Globus pallidus (tissue), 1 donor: Measurements from ENCODE around the gene MAPKAPK3.

Experiments used
- DNase-seq: peaks from one replicate; pipeline ENCODE4 v3.0.0-alpha.2; 2015; ENCODE audit warnings: low spot score

The MAPKAPK3 gene

DNA sequence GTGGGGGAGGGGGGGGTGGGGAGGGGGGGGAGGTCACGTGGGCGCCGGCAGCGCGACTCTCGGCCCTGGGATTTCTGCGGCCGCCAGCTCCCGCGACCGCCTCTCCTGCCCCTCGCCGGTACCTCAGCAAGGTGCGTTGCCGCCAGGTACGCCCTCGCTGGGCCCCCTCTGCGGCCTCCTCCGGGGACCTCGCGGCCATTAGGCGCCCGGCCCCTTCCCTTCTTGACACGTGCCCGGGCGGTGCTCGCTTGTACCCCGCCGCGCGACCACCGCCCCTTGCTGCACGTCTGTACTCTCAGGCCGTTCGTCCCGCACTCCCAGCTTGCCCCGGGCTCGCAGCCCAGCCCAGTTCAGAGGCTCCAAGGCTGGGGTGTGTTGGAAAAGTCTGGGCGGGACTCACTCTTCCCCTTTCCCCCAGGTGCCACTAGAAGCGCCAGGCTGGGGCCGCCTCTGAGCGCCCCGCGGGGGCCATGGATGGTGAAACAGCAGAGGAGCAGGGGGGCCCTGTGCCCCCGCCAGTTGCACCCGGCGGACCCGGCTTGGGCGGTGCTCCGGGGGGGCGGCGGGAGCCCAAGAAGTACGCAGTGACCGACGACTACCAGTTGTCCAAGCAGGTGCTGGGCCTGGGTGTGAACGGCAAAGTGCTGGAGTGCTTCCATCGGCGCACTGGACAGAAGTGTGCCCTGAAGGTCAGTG is at the start of gene MAPKAPK3:
TSS of gene MAPKAPK3 (plus strand) at position 56 of the 696 bp plus-strand sequence. CDS start at position 471, 415 bp downstream.
- no peak for DNase-seq

DNA sequence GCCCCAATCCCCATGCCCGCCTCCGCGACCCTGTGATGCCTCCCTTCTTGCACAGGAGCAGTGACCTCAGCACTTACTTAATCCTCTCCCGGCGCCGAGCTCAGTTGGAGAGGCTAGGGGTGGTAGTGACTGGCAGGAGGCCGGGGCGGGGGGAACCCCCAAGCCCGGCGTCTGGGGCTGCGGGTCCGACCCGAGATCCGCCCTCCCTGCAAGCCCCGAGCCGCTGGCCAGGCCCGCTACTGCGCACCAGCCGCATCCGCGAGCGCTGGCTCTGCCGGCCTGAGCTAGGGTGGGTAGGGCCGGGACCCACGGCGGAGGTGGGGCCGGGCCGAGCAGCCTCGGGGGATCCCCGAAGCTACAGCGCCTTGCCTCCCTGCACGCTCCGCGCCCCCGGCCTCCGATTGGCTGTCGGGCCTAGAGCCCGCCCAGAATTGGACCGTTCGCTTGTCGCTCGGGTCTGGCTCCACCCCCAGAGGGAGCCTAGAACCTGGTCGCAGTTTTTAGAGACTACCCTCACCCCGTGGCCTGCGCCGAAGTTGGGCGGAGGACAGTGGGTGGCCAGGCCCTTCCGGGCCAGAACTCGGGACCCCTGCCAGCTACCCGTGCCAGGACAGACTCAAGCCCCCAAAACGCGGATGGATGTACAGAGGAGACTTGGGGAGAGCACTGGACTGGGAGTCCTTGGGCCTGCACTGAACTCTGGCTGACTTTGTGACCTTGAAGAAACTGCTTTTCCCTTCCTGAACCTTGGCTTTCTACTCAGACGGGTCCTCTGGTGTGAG is 49.4 kb upstream of the MAPKAPK3 start, which contains the start of gene C3orf18:
TSS of gene C3orf18 (minus strand) at position 362 of the 782 bp plus-strand sequence. CDS start 2,048 bp downstream, outside the sequence.
- peak; percentile 89 for DNase-seq

DNA sequence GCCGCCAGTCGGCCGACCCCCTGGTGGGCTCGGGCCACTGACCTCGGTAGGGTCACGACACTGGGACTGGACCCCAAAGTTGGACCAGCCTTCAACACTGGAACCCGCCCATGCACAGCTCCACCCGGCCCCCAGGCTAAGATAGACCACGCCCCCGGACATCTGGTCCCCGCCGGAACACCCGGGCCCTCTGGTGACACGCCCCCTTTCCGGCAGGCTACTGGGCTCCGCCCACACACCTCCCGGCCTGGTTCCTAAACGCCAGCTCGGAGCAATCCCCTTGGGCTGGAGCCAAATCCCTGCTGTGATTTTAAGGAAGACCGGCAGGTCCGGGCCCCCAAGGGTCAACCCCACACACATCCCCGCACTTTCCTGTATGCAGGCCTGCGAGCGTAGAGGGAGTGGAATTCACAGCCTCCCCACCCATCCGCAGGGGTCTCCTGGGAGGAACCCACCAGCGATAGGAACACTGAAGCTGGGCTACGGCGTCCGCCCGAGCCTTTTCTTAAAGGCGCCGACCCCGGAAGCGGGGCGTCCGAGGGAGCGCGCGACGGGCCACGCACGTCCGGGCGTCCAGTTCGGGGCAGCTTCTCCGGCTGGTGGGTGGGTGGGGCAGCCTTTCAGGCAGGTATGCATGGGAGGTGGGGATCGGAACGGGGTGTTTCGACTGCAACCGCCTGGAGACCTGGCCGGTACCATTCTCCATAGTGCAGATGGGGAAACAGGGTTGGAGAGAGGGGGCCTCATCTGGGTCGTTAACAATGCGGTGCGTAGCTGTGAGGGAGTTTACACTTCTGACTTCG is 47.8 kb upstream of the MAPKAPK3 start, which contains the start of gene HEMK1:
TSS of gene HEMK1 (plus strand) at position 576 of the 803 bp plus-strand sequence. CDS start 1,583 bp downstream, outside the sequence.
- peak; percentile 96 for DNase-seq

DNA sequence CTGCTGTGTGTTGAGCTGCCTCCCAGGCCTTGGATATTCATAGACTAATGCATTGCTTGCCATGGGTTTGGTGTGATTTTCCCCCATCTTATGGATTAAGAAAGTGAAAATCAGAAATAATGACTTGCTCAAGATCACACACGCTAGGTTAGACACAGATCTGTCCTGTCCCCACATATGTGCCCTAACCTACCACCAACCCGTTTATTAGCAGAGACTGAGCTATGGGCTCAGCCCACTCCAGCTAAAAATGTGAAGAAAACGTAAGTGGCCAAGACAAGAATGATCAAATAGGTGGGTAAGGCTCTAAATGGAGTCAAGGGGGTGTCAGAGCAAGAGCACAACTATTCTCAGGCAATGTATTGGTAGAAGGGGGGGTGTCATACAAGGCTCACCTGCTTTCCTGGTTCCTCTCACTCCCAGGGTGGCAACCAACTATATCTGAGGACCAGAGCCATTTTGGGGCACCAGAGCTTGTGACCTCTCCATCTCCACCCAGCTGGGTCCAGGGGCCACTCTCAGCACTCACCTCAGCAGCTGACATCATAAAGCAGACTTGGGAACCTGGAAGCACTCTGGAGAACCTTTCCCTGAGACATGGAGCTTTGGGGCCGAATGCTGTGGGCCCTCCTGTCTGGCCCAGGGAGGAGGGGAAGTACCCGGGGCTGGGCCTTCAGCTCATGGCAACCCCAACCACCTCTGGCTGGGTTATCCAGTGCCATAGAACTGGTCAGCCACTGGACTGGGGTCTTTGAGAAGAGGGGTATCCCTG is 46.3 kb upstream of the MAPKAPK3 start:
- no peak for DNase-seq

DNA sequence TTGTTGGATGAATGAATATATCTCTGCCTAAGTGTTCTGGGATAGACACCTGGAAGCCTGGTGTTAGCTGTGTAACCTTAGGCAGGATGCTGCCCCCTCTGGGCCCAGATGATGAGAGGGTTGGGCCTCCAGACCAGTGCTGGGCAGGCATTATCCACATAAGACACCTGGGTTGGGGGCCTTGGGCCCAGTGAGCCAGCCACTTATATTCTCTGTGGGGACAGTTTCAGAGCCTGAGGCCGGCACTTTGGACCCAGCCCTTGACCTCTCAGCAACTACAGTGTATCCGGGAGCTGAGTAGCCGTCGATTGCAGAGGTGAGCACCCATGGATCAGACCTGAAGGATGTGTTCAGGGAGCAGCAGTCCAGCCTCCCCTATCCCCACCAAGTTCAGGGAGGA is 45.5 kb upstream of the MAPKAPK3 start:
- no peak for DNase-seq

DNA sequence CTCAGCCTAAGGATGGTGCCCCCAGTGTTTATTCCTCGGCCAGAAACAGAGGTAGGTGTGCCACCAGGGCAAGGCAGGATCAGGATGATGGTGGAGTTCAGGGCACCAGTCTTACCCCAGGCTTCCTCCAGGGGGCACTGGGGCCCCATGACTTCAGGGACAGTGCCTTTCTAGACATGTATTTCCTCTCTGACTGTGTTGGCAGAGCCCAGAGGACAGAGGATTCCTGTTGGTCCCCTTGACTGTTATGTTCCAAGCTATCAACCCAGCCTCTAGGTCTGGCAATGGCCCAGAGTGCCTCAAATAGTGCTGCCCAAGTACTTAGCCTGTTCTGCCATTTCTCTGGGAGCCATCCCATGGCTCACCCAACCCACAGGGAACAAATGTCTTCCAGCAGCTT is 44.8 kb upstream of the MAPKAPK3 start:
- DNase-seq: peak; percentile 54

DNA sequence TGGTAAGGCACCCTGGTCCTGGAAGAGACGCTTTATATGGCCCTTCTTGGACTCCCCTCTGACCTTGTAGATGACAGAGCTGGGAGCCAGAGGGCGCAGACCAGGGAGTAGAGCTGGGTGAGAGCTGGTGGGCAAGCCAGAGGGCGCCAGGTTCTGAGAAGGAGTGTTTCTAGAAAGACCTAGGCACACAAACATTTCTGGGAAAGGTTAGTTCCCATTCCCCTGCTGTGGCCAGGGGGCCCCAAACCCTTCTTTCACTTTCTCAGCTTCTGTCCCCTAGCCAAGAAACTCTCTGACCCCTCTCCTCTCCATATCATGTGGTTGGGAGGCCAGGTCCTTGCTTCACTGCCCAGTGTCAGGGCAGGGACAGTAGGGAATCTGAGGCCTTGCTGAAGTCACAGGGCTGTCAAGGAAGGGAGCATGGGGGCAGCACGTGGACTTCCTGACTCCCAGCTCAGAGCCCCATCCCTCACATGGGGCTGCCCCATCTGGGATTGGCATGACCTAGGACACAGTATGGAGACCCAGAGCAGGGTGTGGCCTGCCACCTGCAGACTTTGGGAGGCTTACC is 44.1 kb upstream of the MAPKAPK3 start:
- DNase-seq: no peak

DNA sequence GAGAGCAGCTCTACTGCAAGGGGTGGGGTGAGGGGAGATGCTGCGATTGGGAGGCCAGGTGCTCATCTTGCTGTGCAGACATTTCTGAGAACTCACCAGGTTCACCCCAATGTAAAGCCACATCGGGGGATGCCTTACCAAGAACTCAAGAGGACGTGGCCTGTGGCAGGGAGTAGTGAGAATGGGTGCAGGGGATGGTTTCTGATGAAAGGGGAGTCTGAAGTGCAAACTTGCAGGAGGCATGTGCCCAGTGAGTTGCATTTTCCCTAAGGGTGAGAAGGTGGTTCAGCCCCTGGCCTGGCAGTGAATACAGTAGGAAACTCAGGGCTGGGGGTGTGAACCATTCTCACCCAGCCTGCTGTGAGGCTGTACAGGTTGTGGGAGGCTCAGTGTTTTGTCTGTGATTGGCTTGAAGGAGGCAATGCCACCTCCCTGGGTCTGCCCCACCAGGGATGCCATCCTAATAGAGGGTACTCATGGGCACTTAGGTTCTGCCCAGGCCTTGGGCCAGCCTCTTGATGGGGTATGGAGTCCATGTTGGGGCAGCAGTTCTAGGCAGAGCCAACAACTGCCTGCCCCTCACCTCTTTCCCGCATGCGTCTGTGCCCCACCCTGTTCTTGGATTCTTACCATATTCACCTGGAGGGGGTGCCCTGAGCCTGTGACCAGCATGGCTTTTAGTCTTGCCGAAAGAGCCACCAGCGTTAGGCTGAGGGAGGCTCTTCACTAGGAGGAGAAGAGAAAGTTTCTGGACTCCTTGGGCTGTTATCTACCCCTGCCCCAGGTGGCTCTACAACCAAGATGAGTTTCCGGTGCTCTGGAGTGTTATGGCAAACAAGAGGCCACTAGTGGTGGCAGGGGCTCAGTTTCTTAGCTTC is 43.1 kb upstream of the MAPKAPK3 start:
- DNase-seq: no peak

DNA sequence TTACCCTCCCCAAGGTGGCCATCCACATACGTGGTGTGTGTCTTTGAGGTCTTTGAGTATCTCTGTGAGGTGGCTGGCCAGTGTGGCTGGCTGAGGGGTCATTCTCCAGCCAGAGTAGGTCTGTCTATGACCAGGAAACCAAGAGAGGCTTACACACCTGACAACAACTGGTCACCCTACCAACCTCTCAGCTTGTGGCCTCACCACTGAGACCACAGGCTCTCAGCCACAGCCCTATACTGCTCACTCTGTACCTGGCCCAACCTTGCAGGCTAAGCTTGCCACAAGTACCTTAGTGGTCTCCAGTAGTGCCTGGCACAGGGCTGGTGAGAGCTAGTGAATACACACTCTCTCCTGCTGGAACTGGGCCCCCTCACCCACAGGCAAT is 42.5 kb upstream of the MAPKAPK3 start:
- DNase-seq: no peak

DNA sequence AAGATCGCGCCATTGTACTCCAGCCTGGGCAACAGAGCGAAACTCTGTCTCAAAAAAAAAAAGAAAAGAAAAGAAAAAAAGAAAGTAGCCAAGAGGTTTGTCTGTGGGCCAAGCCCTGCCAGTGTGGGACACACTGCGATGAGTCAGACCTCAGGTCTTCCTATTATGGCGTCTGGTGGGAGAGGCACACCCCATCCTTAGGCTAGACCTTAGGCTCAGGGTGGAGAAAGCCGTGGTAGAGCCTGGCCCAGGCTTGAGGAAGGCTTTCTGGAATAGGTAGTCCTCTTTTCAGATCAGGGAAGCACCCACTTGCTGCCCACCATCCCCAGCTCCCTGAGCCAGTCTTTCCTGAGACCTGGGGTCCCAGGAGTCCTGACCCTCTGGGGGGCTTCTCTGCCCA is 41.6 kb upstream of the MAPKAPK3 start:
- DNase-seq: no peak

DNA sequence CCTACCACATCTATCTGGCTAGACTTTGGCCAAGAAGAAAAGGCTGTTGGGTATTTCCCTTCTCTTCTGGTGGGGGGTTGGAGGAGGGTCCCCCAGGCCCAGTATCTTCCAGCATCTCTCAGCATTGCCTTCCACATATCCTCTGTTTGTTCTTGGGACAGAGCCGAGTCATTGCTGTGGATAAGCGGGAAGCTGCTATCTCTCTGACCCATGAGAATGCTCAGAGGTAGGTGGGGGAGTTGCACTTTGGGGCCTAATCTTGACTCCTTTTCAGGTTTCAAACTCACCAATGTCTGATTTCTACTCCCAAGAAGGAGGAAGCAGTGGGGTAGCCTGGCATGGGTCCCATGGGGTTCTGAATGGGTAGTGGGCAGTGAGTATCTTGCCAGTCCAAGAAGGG is 39.6 kb upstream of the MAPKAPK3 start:
- no peak for DNase-seq

DNA sequence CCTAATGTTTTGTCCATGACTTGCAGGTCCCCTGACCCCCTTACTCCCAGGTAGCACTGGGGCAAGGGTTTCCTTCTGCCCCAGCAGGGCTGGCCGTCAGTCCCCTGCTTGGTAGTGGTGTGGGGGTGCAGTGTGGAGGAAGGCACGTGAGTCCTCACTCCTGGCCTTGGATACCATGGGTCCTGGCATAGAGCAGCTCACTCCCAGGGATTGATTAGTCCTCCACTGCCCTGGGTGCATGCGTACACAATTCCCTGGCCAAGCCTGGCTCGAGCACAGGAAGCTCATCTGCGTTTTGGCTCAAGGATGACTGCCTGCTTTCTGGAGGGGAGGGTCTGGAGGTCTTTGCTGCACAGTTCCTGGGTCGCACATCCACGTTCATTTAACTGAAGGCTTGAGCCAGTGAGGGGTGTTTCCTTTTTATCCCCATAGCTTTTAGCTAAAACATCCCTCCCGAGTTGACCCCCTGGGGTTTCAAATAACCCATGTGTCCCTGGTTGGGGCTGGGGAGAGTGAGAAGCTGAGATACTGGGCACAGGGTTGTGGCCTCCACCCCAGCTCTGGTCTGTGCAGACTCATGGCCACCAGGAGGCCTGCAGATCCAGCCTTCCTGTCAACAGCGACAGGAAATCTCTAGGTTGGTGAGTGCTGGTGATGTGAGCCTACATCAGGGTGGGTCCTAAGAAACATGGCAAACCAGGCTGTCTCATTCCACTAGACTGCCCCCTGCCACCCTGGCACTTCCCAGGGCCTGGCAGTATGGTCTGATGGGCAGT is 36.1 kb upstream of the MAPKAPK3 start:
- no peak for DNase-seq

DNA sequence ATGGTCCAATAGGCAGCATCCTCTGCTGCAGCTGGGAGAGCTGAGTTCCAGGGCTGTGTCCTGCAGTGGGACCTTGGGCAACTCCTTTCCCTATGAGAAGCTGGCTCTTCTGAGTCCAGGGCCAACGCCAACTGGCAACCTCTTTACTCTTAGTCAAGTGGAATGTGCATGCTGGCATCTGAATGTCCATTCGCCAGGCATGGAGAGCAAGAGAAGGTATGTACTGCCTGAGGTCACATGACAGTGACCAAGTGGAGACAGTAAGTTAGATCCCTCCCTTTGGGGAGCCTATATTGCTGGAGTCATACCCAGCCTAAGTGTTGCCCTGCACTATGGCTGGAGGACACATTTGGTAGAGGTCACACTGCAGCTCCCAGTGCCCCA is 35.5 kb upstream of the MAPKAPK3 start:
- no peak for DNase-seq

DNA sequence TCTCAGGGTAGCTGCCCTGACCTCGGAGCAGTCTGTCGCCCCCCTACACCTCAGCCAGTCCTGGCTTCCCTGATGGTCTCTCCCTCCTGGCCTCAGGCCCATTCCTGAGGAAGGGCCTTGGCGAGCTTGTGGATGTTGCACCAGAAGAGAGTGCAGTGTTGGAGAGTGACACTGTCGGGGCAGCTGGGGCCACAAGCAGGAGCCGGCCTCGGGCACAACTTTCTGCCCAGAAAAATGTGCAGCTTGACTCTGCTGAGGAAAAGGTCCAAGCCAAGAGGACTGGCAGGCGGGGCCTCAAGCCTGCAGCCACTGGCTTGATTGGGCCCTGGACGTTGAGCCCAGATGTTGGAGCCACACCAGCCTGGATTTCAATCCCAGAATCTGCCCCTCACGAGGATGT is 34.9 kb upstream of the MAPKAPK3 start:
- DNase-seq: no peak

DNA sequence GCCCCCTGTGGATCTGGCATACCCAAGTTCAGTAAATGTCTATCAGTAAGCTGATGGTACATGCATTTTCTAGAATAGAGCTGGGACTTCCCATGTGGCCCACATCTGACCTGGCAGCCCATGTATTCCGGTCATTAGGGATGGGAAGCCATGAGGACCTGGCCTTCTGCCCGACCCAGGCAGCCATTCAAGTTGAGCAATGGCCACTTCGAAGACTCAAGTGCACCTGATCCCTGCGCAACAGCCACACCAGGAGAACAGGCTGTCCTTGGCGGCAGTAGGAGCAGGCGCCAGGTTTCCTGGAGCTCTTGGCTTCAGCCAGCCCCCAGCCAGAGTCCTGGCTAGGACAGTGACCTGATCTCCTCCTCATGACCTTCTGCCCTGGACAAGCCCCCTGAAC is 33.1 kb upstream of the MAPKAPK3 start:
- no peak for DNase-seq

DNA sequence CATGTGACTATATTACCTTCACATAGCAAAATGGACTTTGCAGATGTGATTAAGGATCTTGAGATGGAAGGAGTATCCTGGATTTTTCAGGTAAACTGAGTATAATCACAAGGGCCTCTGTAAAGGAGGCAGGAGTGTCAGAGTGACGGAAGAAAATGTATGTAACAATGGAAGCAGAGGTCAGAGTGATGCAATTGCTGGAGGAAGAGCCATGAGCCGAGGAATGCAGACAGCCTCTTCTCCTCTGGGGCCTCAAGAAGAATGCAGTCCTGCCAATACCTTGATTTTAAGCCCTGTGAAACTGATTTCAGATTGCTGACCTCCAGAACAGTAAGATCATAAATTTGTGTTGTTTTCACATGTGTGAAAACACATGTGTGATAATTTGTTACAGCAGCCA is 32.6 kb upstream of the MAPKAPK3 start:
- DNase-seq: no peak

DNA sequence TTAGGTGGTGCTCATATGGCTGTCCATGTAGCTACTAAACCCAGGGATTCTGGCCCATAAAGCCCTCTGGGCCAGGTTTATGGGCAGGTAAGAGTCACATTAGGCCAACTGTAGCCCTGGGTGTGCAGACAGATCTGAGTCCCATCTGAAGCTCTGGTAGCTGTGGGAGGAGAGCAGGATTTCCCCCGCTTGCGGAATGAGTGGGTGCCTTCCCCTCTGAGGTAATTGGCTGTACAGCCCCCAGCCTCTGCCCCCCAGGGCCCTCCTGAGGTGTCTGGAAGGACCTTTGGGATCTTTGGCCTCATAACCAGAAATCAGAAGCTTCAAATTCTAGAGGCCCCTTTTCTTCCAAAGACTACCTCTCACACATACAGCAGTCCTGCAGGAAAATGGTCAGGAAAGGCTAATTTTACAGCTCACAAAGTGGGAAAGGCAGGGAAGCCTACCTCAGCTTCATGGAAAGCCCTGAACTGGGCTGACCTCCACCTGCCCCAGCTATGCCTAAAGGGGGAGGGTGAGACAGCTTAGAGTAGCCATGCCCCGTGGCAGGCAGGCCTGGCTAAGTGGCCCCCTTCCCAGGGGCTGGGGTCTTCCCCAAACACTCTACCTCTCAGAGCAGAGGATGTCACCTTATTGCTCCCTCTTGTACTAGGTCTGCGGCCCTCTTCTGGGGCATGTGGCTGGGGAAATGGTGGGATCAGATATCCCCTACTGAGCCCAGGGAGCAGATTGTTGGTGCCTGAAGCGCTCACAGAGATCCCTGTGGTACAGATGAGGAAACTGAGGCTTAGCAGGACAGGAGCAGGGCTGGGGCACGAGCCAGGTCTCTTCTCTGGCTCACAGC is 30.8 kb upstream of the MAPKAPK3 start:
- no peak for DNase-seq

DNA sequence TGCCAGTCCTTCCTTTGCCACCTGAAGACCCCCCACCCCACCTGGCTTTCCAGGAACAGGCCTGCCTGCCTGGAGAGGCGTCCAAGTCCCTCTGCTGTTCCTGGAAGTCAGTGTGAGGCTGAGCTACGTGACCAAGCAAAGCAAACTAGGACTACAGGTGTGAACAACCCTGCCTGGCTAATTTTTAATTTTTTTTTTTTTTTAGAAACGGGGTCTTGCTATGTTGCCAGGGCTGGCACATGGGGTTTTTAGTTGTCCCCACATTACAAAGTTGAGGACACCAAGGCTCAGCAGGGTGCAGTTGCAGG is 30.2 kb upstream of the MAPKAPK3 start:
- DNase-seq: no peak

DNA sequence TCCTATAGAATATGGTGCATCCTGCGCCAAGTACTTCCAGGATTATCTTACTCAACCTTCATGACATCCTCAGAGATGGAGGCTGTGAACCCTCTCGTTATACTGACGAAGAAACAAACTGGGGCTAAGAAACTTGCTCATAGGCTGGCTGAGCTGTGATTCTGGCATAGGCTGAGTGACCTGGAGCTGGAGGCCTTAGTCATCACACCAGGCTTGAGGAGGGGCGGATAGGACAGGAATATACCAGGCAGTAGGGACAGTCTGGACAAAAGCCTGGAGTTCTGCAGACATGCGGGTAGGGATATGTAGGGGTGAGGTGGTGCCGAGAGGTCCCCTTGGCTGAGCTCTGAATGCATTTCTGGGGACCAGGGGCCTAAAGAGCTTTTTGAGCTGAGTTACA is 29.6 kb upstream of the MAPKAPK3 start:
- DNase-seq: no peak
